ENCODE results near the gene NKAIN2.

DNA sequence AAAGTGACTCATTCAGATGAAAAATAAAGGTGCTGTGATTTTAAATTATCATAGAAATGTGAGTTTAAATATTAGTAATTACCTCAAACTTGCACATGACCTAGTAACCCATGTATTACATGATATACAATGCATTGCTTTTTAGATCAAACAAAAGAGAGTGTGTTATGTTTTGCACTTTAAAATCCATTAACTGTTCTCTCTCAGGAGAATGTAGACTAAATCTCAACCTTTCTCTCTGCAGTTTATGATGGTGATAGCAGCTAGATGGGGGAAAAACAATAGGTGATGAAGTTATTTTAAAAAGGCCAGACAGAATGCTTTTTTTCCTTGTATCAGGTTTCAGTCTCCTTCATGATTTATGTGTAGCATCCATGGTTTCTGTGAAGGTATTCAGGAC, 754.2 kb downstream of the NKAIN2 start:
- TF ChIP-seq, protein P1, sequence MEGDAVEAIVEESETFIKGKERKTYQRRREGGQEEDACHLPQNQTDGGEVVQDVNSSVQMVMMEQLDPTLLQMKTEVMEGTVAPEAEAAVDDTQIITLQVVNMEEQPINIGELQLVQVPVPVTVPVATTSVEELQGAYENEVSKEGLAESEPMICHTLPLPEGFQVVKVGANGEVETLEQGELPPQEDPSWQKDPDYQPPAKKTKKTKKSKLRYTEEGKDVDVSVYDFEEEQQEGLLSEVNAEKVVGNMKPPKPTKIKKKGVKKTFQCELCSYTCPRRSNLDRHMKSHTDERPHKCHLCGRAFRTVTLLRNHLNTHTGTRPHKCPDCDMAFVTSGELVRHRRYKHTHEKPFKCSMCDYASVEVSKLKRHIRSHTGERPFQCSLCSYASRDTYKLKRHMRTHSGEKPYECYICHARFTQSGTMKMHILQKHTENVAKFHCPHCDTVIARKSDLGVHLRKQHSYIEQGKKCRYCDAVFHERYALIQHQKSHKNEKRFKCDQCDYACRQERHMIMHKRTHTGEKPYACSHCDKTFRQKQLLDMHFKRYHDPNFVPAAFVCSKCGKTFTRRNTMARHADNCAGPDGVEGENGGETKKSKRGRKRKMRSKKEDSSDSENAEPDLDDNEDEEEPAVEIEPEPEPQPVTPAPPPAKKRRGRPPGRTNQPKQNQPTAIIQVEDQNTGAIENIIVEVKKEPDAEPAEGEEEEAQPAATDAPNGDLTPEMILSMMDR (IDR thresholded peaks at IDR 0.05): no peak
- TF ChIP-seq POLR2A (IDR thresholded peaks at IDR 0.05): no peak
